GM21515 (cell line): ENCODE results near the gene TBX18.

Source experiments
- ATAC-seq: cut with Tn5 transposase; IDR thresholded peaks from one replicate; pipeline ENCODE4 v1.9.1; 2021; ENCODE audit not compliant: unreplicated experiment

The TBX18 gene

DNA sequence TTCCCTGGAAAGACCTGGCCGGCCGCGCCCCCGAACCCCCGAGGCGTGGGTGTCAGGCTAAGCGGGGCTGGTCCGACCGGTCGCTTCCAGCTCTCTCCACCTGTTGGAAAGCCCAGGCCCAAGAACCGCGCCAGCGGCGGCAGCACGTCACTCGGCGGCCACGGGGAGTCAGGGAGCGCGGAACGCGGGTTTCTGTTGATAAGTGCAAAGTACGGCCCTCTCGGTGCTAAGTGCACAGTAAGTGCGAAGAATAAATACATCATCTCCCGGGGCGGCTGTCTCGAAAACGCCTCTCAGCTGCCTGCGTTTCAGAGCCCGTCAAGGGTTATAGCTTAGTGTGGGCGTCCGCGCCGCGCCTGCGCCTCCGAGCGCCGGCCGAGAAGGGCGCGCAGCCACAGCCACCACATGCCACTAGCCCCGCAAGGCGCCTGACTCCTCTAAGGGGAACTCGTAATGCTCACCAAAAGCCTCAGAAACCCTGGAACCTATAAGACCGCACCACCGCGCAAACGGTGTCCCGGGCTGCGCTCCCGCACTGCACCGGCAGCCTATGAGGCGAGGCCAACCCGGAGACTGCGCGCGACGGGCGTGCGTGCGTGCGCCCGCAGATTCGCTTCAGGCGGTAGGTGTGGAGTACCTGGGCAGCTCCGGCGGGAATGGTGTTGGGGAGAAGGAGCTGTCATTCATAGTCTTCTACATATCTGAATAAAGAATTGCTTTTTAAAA, 9.2 kb upstream of the TBX18 start:
- no peak for ATAC-seq

DNA sequence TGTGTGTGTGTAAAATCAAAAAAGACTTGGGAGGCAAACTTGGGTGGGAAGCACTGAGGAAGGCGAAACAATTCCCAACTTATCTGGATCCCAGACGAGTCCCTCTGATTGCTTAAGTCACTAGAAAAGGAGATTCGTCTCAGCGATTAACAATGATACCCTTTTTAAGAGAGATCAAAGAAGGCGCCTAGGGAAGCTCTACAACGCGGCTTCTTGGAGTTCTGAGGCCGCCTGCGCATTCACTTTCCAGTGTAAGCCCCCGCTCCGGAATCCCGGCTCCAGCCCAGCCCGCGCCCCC, 8.7 kb upstream of the TBX18 start:
- no peak for ATAC-seq

- ATAC-seq = no peak
Observed at GRCh38 chr6:84772428-84773132, 8.2 kb upstream of the TBX18 start.

GRCh38 chr6:84771756-84772356, 7.5 kb upstream of the TBX18 start:
- ATAC-seq = no peak

DNA sequence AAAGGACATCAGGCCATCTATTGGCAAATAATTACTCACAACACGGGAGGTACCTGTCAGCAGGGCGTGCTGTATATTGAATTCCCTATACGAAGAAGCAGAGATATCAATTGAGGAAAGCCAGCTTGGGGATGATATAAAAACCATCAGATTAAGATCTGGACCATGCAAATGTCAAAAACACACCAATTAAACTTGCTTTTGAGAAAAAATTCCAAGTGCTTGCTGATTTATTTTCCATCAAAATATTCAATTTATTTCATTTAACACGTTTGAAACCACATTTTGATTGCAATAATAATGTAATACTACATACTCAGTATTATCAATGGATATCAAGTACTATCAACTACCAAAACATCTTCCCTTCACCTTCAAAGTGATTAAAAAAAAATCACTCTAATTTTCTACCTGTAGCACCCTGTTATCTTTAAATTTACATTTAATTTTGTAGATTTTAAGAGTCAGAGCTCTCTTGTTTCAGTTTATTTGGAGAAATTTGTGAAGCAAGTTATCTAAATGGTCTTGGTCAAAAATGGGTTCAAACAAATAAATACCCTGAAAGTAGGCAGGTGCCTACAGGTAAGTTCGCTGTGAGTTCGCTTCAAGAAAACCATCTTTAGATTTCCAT, 6.8 kb upstream of the TBX18 start:
- no peak for ATAC-seq

DNA sequence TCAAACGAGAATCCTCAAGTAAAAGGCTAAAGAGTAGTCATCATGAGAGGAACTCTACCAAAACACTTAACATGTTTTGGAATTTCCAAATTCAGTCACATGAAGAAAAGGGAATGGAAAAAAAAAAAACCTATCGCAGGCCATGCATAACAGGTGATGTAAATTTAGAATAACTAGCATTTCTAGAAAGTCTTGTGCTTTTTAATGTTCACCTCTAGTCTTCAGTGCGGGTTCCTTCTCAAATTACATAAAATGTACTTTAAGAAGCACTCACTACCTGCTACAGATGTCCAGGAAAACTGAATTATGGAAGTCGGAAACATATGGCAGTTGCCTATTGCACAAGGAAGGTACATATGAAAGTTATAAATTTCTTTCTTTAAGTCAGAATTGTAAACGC, 6.1 kb upstream of the TBX18 start:
- no peak for ATAC-seq

- ATAC-seq = no peak
Observed at GRCh38 chr6:84769306-84769705, 4.9 kb upstream of the TBX18 start.

GRCh38 chr6:84768442-84769174, 4.2 kb upstream of the TBX18 start:
- ATAC-seq = no peak

GRCh38 chr6:84767526-84768201, 3.3 kb upstream of the TBX18 start:
- no peak for ATAC-seq

GRCh38 chr6:84766799-84767525, 2.6 kb upstream of the TBX18 start:
- no peak for ATAC-seq

GRCh38 chr6:84766118-84766798, 1.9 kb upstream of the TBX18 start:
- no peak for ATAC-seq

DNA sequence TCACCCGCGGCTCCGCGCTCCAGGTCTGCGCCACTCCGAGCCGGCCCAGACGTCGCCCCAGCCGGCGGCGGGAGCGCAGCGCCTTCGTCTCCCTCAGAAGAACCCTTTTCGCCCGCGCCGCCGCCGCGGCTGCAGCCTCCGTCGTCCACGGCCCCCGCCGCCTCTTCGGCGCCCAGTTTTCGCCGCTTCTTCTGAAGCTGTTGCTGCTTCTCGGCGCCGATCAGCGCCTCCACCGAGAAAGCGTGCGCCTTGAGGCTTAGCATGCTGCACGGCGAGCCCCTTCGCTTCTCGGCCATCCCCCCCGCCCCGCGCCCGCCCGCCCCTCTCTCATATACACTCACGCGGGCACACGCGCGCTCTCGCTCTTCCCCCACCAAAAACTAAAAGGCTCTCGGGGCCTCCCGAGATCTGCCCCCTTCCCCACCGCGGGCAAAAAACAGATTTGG, 489 bp downstream of the TBX18 start:
- ATAC-seq = no peak

DNA sequence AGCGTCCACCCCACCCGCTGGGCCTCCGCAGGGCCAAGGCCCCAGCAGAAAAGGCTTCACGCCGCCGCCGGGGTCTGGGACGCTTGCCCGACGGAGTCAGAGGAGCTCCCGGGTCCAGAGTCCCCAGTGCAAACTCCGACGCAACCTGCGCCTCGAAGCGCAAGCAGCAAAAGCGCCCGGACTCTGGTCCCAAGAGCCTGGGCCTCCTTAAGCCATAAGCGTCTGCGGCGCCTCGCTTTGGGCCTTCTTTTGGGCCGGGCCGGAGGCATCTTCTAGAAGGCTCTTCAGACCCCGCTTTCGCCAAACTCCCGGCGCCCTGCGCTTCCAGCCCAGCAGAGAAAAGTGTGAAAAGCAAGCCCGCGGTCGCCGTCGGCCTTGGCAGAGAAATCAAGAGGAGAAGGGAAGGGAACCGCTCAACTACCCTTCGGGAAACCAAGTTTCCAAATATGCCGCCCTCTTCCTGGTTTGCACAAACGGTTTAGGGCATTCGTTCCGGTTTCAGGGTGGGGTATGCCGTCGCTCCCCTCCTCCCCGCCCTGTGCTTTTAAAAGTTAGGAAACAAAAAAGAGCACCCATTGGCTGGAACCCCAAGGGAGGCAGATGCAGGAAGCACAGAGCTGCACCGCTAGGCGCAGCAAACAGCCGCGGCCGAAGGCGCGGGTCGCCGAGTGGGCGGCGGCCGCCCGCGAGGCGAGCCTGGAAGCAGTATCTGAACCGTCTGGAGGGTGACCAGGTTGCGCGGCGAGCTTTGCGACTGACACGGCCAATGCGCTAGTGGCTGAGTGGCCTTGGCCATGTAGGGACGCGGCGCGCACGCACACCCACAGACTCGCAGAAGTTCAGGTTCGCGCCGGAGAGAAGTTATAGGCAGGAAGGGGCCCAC, 1.2 kb downstream of the TBX18 start:
- ATAC-seq = no peak

DNA sequence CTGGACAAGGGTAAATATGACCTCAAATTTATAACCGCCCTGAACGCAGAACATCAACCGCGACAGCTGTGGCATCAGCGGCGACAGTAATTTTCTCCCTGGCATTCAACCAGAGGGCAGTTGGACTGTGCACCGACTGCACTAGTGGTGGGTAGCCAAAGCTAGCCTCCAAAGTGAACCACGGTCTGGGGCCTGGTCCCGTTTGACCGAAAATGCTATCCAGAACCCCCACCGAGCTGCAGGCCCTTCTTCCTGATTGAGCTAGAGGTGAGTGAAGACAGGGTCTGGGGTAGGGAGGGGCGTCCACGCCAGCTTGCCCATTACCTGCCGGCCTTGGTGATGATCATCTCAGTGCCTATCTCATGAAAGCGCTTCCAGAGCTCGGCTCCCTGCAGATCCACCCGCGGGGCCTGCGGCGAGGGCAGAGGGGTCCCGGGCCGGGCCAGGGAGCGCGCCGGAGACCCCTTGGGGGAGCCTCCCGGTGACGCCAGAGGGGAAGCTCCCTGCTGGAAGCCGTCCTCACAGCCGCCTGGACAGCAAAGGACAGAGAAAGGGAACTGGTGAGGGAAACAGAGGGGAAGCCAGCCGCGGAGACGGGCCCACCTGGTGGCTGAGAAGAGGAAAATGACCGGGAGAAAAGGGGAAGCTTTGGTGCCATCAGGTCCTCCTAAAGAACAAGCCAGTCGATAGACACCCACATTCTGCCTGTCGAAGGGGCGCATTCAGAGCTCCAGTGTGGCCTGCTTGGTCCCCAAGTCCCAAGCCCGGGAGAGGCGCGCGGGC, 2.0 kb downstream of the TBX18 start:
- no peak for ATAC-seq

- no peak for ATAC-seq
Observed at GRCh38 chr6:84758486-84758885, 5.9 kb downstream of the TBX18 start.

- ATAC-seq = no peak
Observed at GRCh38 chr6:84756877-84757276, 7.5 kb downstream of the TBX18 start.

DNA sequence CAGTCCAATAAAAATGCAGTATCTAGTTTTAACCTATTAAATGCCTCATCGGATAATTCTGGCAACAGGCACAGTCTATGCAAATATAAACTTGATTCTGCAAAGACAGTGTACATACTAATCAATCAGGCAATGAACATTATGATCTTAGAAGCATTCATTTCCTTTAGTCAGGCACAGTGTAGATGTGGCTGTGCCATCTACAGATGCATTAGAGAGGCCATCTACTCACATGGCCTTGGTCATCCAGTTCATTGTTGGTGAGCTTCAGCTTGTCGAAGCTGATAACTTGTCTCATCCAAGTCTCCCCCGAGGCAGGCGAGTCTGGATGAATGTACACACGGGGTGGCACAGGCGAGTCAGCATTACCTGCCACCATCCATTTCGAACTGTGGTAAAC, 7.9 kb downstream of the TBX18 start:
- no peak for ATAC-seq

DNA sequence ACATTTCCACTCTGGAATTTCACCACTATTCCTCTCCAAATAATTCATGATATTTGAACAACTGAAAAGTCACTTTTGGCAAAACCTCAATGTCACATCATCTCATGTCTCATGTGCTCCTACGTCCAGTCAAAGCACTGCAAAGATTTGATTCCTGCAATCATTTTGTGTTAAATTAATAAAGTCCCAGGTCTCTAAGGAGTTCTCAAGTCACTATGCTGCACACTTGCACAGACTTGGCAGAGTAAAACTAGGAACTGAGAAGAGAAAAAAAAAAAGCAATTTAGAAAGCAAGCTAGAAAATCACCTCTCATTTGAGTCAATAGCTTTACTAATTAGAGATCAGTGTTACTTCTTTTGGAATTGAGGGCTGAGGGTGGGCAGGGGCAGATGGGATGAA, 11.2 kb downstream of the TBX18 start:
- no peak for ATAC-seq
